ENCODE measurements around the gene IPCEF1. TPM values are rescaled to one million over a fixed set of nuclear protein-coding genes. Genes with fewer than 3 reads are reported as not detected.
"Not testable (repeated sequence)": the region's sequence is repeated elsewhere in the genome, so short reads cannot be mapped to it uniquely, and the experiment has no call there.

IPCEF1 gene
- total and polyA plus RNA-seq, 2 donors (not counting 1 experiment from before 2014, with no cell fraction given), result 0.03 to 0.33 TPM

DNA sequence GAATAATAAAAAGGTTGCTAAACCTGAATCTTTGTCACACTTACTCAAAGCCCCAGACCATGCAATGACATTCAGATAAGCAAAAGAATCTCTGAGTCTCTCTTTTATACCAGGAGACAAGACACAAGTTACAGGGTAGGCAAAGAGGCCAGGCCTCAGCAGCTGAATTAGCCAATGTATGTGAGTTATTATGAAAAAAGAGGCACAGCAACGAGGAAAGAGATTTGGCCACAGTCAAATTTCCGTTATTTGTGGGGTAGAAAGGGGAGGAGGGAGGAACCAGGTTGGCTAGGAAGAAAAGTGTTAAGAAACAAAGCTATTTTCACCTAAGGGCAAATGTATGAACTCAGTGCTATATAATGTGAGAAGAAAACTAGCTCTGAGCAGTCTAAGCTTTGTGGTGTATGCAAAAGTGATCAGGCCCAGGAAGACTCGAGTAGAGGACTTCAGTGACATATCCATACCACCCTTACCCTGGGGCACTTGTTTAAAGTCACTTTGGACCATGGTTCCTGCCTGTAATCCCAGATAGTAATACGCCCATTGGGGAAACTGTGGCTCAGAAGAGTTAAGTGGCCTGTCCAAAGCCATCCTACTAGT, 19.1 kb downstream of the IPCEF1 start:
- no peak overlapping the region for H2AFZ ChIP-seq (ENCODE audit: low read length)
- no peaks in the 10 kb centered on the region for H3K36me3 ChIP-seq (ENCODE audit: control insufficient read depth, insufficient read depth, low read length)
- no peak overlapping the region for H3K4me3 ChIP-seq (replicated peaks in 1 of 4; ENCODE audit: control extremely low read depth in 1 of 4, insufficient read depth in 1 of 4, low read depth in 3 of 4, low read length in 4 of 4)

DNA sequence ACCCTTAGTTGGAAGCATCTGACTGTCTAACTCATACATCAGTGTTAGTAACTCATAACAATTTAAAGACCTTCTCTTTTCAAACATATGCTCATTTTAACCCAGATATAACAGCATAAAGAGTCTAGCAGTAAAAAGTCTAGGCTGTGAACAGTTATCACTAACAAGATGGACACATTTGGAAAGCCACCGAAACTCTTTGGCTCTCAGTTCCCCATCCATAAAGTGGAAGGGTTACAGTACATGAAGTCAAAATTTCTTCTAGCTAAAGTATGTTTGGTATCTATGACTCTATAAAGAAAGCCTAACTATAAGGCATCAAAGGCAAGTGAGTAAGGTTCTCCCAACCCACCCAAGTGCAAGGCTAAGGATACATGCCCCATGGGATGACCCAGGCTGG, 22.5 kb downstream of the IPCEF1 start:
- not testable (repeated sequence) for H3K9ac ChIP-seq (ENCODE audit: insufficient read depth, low read length); H3K4me1 ChIP-seq (ENCODE audit: control insufficient read depth, extremely low read depth, insufficient read depth, low read length); H3K27ac ChIP-seq (ENCODE audit: insufficient read depth, low read length)

More for the DNA sequence above, 19.1 kb downstream of the IPCEF1 start:
- Histone ChIP-seq H3K79me2 (ENCODE audit: control insufficient read depth, insufficient read depth, low read length) (no peaks in the 10 kb centered on the region), H3K9me3 (ENCODE audit: control insufficient read depth, insufficient read depth, low read depth, low read length) (no peaks in the 10 kb centered on the region), H3K27me3 (ENCODE audit: control insufficient read depth, insufficient read depth, low read length) (no peaks in the 10 kb centered on the region), H3K4me2 (ENCODE audit: extremely low read depth, insufficient read depth, low read length) (no peak overlapping the region), H4K20me1 (ENCODE audit: control insufficient read depth, extremely low read depth, insufficient read depth, low read length) (no peaks in the 10 kb centered on the region), H3K4me1 (ENCODE audit: control insufficient read depth, extremely low read depth, insufficient read depth, low read length) (no peaks in the 10 kb centered on the region), H3K9ac (ENCODE audit: insufficient read depth, low read length) (no peak overlapping the region), H3K27ac (ENCODE audit: insufficient read depth, low read length) (no peak overlapping the region)
- no peak for DNase-seq (ENCODE audit: low read depth in 2 of 2)
- TF ChIP-seq EZH2 (IDR thresholded peaks at IDR 0.05; ENCODE audit: low read length, missing control alignments), result no peak
- TF ChIP-seq, protein P1, sequence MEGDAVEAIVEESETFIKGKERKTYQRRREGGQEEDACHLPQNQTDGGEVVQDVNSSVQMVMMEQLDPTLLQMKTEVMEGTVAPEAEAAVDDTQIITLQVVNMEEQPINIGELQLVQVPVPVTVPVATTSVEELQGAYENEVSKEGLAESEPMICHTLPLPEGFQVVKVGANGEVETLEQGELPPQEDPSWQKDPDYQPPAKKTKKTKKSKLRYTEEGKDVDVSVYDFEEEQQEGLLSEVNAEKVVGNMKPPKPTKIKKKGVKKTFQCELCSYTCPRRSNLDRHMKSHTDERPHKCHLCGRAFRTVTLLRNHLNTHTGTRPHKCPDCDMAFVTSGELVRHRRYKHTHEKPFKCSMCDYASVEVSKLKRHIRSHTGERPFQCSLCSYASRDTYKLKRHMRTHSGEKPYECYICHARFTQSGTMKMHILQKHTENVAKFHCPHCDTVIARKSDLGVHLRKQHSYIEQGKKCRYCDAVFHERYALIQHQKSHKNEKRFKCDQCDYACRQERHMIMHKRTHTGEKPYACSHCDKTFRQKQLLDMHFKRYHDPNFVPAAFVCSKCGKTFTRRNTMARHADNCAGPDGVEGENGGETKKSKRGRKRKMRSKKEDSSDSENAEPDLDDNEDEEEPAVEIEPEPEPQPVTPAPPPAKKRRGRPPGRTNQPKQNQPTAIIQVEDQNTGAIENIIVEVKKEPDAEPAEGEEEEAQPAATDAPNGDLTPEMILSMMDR (conservative IDR thresholded peaks at IDR 0.05 in 1 of 2, IDR thresholded peaks at IDR 0.05 in 1 of 2; ENCODE audit: low read depth in 1 of 2, low read length in 2 of 2), result no peak

DNA sequence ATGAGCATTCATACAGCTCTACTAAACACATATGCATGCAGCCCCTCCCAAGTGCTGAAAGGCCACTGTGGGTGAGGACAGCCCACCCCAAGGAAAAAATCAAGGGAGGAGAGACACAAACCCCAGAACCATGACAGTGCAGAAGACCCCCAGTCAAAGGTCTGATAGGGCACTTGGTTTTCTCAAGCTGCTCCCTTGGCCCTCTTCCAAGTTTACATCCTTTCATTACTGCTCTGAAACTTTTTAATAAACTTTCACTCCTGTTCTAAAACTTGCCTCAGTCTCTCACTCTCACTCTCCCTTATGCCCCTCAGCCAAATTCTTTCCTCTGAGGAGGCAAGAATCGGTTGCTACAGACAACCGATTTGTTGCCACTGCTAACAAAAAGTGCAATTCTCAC, 24.9 kb downstream of the IPCEF1 start:
- TF ChIP-seq EZH2 (IDR thresholded peaks at IDR 0.05; ENCODE audit: low read length, missing control alignments), result no peak
- TF ChIP-seq, protein P1 (conservative IDR thresholded peaks at IDR 0.05 in 1 of 2, IDR thresholded peaks at IDR 0.05 in 1 of 2; ENCODE audit: low read depth in 1 of 2, low read length in 2 of 2), result no peak
- H3K27me3 ChIP-seq (ENCODE audit: control insufficient read depth, insufficient read depth, low read length), result no peaks in the 10 kb centered on the region
- DNase-seq (ENCODE audit: low read depth in 2 of 2), result no peak
- H3K36me3 ChIP-seq (ENCODE audit: control insufficient read depth, insufficient read depth, low read length), result no peaks in the 10 kb centered on the region
- no peaks in the 10 kb centered on the region for H3K4me1 ChIP-seq (ENCODE audit: control insufficient read depth, extremely low read depth, insufficient read depth, low read length)
- H2AFZ ChIP-seq (ENCODE audit: low read length), result no peak overlapping the region
- H3K4me3 ChIP-seq (replicated peaks in 1 of 4; ENCODE audit: control extremely low read depth in 1 of 4, insufficient read depth in 1 of 4, low read depth in 3 of 4, low read length in 4 of 4), result no peak overlapping the region
- no peaks in the 10 kb centered on the region for H4K20me1 ChIP-seq (ENCODE audit: control insufficient read depth, extremely low read depth, insufficient read depth, low read length)
- H3K9me3 ChIP-seq (ENCODE audit: control insufficient read depth, insufficient read depth, low read depth, low read length), result no peaks in the 10 kb centered on the region
- no peak overlapping the region for H3K27ac ChIP-seq (ENCODE audit: insufficient read depth, low read length)
- no peaks in the 10 kb centered on the region for H3K79me2 ChIP-seq (ENCODE audit: control insufficient read depth, insufficient read depth, low read length)
- H3K4me2 ChIP-seq (ENCODE audit: extremely low read depth, insufficient read depth, low read length), result no peak overlapping the region
- no peak overlapping the region for H3K9ac ChIP-seq (ENCODE audit: insufficient read depth, low read length)

More for the DNA sequence above, 22.5 kb downstream of the IPCEF1 start:
- not testable (repeated sequence) for H3K27me3 ChIP-seq (ENCODE audit: control insufficient read depth, insufficient read depth, low read length); H3K9me3 ChIP-seq (ENCODE audit: control insufficient read depth, insufficient read depth, low read depth, low read length); H3K79me2 ChIP-seq (ENCODE audit: control insufficient read depth, insufficient read depth, low read length); DNase-seq (ENCODE audit: low read depth in 2 of 2); H4K20me1 ChIP-seq (ENCODE audit: control insufficient read depth, extremely low read depth, insufficient read depth, low read length); H2AFZ ChIP-seq (ENCODE audit: low read length); H3K4me3 ChIP-seq (replicated peaks in 1 of 4; ENCODE audit: control extremely low read depth in 1 of 4, insufficient read depth in 1 of 4, low read depth in 3 of 4, low read length in 4 of 4); H3K36me3 ChIP-seq (ENCODE audit: control insufficient read depth, insufficient read depth, low read length); H3K4me2 ChIP-seq (ENCODE audit: extremely low read depth, insufficient read depth, low read length)

Data from fibroblast of lung (primary cell).